ENCODE results near the gene C1orf216.

GRCh38 chr1:35714921-35715567, 3.6 kb downstream of the C1orf216 start:
- no peak for TF ChIP-seq CTCF (IDR thresholded peaks at IDR 0.05; ENCODE audit: poor library complexity, severe bottlenecking)
- TF ChIP-seq POLR2AphosphoS5 (IDR thresholded peaks at IDR 0.05), result no peak
- no peak for TF ChIP-seq REST (IDR thresholded peaks at IDR 0.05; ENCODE audit: borderline replicate concordance)
- TF ChIP-seq TAF1 (IDR thresholded peaks at IDR 0.05; ENCODE audit: low read depth), result no peak
- TF ChIP-seq EZH2 (IDR thresholded peaks at IDR 0.05; ENCODE audit: borderline replicate concordance, insufficient read depth, low read length, poor library complexity, severe bottlenecking), result no peak
- no peak for TF ChIP-seq MXI1 (conservative IDR thresholded peaks at IDR 0.05; ENCODE audit: poor library complexity, severe bottlenecking)

Data from neural cell (in vitro differentiated cells).